Forelimb muscle (tissue), 1 donor: Measurements from ENCODE around the gene AMFR. TPM values are rescaled to one million over a fixed set of nuclear protein-coding genes. Genes with fewer than 3 reads are reported as not detected.

ENCODE experiments used
- DNase-seq: peaks from one replicate; pipeline ENCODE4 v3.0.0-alpha.2; 2013; ENCODE audit warnings: low read depth
- polyA plus RNA-seq: library from polyadenylated mRNA; unstranded; fragments of 120-200 nt; gene quantifications from one replicate; pipeline ENCODE4 v1.2.1, GENCODE V29; 2013; ENCODE audit not compliant: insufficient read length

Gene AMFR
- 46.3 TPM for polyA plus RNA-seq

DNA sequence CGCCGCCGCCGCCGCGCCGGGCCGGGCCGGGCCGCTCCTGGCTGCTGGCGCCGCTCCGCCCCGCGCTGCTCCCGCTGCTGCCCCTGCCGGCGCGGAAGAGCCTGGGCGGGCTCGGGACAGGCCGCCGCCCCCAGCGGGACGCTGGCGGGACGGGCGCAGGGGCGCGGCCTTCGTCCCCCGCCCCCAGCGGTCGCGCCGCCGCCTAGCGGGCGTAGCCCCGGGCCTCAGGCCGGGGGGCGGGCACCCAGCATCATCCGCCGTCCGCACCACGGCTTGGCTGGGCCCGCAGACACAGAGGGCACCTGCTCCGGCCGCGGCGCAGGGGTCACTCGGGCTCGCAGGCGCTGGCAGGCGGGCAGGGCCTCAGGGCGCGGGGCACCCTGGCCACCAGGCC is at the start of gene AMFR:
Gene AMFR (minus strand): TSS at position 107 of the 394 bp plus-strand sequence. CDS start 218 bp downstream, outside the sequence.
- peak; percentile 48 for DNase-seq

DNA sequence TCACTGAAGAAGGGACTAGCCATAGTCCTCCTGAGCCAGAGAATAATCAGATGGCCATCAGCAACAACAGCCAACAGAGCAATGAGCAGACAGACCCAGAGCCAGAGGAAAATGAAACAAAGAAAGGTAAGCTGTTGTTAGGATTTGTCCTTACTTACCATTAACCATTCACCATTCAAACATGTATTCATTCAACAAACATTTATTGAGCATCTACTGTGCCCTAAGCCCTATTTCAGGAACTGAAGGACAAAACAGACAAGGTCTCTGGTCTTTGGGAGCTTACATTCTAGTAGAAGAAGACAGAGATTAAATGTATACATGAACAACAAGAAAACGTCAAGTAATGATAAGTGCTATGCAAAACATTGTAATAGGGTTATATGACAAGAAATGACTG is 45.3 kb upstream of the AMFR start:
- no peak for DNase-seq

DNA sequence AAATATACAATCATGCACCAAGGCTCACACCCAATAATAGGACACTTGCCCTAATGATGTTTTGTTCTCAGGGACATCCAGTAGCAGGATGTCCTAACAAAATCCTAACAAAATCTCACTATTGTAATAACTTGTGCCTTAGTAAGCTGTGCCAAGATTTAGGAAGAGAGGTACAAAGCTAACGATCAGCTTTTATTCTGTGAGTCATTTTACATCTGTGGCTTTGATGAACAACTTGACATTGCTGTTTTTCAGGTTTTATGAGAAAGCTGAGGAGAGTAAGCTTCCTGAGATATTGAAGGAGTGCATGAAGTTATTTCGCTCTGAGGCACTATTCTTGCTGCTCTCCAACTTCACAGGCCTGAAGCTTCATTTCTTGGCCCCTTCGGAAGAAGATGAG is 44.9 kb upstream of the AMFR start:
- DNase-seq = no peak

DNA sequence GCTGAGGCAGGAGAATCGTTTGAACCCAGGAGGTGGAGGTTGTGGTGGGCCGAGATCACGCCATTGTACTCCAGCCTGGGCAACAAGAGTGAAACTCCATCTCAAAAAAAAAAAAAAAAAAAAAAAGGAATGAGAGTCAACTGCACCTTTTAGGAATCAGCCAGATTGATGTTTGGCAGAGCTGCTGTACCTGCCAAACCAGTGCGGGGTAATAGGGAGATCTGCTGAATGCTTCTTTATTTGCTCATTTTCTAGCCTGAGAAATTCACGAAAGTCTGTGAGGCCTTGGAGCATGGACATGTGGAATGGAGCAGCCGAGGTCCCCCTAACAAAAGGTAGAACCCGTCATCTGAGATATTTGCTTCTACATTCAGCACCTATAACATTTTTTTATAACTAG is 44.4 kb upstream of the AMFR start:
- no peak for DNase-seq

DNA sequence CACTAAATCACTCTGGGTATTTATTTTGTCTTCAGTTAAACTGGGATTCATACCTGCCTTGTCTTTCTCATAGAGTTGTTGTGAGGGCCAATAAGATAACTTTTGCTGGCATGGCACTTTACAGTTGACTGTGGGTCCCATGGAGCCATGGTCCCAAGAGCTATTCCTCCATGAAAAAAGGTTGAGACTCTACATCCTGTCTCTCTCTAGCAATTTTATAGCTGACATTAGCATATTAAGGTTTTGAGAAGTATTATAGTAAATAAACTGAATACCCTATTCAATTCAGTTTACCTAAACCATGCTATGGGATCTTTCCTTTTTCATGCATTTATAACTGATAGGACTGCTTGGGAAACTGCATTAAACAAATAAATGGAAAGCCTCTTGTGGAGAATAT is 43.5 kb upstream of the AMFR start:
- DNase-seq = no peak

DNA sequence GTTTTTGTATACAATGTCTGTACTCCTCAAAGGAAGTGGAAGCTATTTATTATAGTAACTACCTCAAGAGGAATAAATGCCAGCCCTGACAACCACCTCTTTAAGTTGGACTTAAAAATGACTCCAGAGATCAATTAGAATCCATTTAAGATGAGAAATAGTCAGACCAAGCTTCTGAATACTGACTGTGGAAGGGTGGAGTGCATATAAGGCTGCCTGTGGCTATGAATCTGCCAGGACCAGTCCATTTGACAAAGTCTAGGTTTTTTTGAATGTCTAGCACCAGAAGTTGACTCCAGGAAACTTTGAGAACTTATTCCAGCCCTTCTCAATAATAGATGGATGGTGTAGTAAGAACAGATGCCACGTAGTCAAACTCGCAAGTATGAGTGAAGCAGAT is 41.0 kb upstream of the AMFR start:
- DNase-seq = no peak

DNA sequence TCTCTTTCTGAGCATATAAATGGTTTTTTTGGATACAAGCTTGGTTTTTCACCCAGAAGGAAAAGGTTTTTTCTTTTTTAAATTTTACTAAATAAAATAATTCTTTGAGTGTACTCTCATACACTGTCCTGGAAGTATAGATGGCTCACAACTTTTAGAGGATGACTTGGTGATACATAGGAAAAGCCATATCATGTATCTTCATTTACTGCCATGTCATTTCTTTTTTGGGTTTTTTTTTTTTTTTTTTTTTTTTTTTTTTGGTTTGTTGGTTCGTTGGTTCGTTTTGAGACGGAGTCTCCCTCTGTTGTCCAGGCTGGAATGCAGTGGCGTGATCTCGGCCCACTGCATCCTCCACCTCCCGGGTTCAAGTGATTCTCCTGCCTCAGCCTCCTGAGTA is 37.8 kb upstream of the AMFR start:
- DNase-seq = no peak

DNA sequence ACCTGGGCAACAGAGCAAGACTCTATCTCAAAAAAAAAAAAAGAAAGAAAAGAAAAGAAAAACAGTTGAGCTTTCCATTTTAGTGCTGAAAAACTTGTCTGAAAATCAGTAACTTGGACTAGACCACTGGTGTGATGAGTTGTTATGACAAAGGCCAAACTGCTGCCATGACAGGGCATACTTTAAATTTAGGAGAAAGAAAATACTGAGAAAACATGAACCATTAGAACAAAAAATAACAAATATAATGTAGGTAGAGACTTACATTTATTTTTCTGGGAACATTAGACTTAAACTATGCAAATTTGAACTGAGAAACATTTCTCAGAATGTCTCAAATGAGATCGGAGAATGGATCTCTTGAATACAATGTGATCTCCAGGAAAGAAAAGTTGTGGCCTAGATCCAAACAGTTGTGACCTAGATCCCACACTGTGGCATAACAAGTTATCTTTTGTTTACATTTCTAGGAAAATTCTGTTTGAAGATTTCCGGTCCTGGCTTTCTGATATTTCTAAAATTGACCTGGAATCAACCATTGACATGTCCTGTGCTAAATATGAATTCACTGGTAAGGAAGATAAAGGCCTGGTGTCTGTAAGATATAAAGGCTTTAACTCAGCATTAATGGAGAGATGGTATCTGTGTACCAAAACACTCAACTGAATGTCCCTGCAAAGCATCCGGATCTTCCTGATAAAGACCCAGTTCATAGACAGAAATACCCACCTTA is 36.9 kb upstream of the AMFR start:
- no peak for DNase-seq

DNA sequence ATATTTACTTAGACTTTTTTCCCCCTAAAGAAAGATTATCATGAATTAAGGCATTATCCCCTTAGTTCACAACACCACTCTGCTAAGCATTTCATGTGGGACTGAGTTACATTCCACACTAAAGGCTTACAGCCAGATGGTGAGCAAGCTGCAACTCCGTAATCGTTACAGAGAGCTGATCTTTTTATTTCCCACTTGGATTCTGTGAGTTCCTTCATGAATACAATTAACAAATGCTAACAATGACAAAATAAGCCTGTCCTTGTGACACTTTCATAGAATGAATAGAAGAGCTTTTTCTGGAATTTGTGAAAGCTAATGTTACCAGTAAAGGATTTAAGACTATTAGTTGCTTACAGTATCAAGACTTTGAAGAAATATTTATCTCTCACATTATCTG is 34.8 kb upstream of the AMFR start:
- no peak for DNase-seq

DNA sequence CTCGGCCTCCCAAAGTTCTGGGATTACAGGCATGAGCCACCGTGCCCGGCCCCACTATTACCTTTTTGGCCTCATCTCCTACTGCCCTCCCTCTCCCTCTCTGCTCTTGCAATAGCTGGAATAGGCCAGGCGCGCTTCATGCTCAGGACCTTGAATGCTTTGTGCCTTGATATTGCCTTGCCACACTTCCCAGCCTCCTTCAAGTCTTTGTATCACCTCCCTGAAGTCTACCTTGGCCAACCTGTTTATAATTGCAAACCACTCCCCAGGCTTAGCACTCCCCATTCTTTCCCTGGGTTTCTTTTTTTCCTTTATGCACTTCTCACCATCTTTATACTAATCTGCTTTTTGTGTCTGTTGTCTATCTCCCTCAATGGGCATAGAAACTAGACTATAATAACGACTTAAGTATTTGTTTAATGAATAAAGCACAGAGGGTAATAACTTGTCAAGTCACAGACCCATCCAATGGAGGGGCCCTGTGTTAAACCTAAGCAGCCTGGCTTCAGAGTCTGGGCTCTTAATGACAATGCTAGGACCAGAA is 32.7 kb upstream of the AMFR start:
- DNase-seq = no peak

DNA sequence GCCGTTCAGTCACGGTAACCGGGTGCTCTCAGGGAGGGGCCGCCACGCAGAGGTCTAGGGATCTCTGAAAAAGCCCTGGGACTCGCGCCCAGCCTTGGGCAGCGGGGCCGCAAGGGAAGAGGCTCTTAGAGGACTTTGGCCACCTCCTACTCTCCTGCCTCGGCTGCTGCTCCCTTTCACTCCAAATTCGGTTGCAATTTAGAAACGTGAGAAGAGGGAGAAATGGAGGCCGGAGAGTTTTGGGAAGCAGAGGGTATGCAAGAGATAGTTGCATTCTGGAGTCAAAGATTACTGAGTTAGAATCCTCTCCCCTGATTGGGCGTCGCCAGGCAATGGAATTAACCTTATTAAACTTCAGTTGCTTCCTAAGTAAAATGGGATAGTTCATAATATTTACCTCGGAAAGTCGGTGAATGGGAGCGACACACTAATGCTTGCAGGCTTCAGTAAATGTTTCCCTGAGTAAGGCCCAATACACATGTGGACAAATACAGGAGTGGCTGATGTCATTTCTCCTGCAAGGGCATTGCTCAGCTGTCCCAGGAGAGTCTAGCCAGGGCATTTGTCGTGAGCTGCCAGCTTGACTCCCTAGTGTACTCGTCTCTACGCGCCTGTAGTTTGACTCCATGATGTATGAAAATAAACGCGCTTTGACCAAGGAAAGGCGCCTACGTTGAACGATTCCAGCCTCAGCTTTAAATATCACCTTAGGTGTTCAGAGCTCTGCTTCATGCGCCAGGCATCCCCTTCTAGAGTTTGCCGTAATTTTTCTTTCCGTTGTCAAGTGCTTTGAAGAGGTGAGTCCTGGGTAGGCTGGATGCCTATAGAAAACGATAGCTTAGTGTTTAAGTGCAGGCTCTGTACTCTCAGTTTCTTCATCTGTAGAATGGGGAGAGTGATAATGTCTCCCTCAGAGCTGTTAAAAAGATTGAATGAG is 26.7 kb upstream of the AMFR start:
- DNase-seq = no peak

DNA sequence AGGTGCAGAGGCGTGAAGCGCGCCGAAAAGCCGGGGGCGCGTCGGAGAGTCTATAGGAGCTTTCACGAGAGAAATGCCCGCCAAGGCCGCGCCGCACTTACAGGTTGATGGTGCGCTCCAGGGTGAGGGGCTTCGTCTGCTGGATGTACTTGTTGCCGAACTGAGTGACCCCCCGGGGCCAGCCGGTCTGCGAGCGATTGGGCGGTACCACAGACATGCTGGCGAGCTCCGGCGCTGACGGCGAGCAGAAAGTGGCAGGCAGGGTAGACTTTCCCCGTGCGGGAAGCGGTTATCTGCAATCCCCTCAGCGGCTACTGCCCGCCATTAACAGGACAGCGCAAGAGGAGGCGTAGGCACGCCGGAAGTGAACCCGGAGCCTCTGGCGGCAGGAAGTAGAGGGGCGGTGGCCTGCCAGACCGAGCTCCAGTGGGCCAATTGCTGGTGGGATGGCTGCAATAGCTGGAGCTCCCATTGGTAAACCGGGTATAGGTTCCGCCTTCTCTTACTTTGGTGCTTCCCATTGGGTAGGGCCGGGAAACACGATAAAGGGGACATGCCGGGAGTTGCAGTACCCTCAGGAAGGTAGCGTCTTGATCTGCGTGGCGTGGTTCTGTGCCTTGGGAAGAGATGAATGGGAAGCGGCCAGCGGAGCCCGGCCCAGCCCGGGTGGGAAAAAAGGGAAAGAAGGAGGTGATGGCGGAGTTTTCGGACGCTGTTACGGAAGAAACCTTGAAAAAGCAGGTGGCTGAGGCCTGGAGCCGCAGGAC is 25.8 kb upstream of the AMFR start, which contains the start of the genes NUDT21 and OGFOD1:
Gene NUDT21 (minus strand): TSS at position 347 of the 767 bp plus-strand sequence. CDS start 130 bp downstream, at position 217.
Gene OGFOD1 (plus strand): TSS at position 569 of the 767 bp plus-strand sequence. CDS start 59 bp downstream, at position 628.
- peak; percentile 94 for DNase-seq

DNA sequence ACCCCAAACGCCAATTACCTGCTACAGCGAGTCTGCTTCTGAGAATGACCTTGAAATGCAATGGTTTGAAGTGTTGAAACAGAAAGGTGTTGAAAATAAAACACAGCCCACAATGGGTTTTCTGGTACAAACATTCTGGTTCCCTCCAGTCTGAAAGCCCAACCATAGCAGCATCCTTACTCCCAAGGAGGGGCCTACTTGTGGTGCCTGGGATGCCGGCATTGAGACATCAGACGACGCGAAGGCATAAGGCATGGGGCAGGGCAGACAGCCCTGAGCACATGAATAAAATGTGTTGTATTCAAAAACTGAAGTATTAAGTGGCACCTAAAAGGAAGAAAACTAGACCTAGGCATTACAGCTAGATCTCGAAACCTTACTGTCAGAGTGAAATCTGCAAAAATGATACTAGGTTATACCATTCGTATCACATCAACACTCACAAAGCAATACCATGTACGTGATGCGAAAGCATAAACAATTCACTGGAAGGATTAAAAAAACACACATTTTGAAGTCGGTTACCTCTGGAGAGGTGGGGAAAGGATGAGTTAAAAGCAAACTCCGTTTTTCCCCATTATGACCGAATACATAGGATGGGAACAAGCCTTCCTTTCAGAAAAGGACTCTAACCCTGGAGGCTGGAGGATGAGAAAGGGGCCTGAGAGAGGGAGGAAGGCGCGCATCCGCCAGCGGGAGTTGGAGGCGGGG is 25.1 kb upstream of the AMFR start:
- no peak for DNase-seq

DNA sequence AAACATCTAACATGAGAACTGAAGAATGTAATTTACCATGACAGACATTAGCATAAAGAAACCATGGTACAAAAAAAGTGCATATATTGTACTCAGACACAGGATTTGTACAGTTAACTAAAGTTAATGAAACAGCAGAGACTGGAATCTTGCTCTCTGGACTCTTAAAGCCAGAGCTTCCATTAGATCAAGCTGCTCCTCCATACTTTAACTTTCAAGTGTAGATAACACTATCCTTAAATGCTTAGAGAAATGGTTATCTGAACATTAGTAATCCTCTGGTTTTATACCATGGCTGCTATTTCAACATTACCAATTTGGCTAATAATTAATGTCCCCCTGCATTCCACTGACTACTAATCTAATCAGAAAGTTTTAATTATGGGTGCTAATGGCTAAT is 22.7 kb upstream of the AMFR start:
- no peak for DNase-seq

DNA sequence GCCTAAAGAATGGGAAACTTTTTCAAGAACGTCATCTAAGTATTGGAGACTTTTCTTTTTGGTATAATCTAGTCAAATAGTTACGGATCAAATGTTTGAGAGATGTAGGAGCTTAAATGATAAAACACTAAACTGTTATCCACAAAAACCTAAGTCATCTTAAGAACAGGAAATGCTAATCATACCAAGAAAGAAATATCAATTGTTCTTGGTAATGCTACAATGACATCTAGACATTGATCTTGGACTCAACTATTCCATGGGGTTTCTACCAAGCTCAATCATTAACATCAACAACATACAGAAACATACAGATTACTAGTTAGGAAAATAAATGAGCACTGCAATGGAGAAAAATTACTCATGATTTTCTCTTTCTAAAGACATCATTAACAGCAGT is 21.9 kb upstream of the AMFR start:
- DNase-seq = no peak

DNA sequence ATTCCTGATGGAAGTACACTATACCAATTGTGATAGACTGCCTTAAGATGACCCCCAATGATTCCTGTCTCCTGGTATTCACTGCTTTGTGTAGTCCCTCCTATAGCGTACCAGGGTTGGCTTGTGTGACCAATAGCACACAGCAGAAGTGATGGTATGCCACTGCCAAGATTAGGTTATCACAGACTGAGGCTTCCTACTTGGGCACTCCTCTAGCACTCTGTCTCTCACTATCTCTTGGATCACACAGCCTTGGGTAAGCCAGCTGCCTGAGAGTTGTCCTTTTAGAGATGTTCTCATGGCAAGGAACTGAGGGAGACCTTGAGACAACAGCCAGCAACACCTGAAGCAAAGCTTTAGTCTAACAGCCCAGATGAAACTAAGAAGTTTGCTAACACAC is 12.7 kb upstream of the AMFR start:
- DNase-seq = no peak

DNA sequence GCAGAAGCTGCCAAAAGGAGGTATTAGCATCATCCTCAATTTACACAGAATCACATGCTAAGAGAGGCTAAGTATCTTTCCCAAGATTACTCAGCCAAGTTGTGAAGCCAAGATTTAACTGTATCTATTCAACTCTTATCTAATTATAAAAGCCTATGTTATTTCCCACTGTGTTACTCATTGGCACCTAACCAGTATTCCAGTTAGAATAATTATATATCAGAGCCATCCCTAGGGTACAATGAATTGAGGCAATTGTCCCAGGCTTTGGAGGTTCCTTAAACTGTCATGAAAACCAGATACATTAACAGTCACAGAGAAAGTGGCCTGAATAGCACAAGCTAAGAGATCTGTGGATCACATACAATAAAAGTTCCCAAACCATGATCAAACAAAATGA is 10.9 kb upstream of the AMFR start:
- no peak for DNase-seq

DNA sequence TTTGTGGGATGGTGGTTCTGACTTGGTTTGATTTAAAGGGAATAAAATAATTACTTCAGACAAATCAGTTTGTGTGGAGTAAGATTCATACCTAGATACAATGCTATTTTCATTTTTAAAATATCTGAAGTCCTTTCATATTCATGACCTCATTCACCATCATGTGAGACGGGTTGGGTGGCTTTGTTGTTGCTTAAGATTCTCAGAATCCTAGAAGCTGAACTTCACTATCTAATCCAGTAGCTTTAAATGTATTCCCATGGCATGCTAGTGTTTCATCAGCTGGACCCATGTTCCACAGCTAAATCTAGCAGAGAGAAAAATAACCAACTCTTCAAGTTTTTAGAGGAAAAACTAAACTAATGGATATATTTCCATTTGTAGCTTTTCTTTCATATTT is 2.7 kb upstream of the AMFR start:
- no peak for DNase-seq

DNA sequence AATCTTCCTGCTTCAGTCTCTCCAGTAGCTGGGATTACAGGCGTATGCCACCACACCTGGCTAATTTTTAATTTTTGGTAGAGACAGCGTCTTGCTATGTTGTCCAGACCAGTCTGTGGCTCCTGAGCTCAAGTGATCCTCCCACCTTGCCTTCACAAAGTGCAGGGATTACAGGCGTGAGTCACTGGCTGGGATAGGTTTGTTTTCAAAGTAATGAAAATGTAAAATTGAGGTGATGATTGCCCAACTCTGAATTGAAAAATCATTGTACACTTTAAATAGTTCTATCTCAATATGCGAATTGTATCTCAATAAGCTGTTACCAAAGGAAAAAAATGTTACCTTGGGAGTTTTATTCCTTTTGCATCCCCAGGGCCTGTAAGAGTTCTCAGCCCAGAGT is 1.2 kb upstream of the AMFR start:
- DNase-seq = no peak

DNA sequence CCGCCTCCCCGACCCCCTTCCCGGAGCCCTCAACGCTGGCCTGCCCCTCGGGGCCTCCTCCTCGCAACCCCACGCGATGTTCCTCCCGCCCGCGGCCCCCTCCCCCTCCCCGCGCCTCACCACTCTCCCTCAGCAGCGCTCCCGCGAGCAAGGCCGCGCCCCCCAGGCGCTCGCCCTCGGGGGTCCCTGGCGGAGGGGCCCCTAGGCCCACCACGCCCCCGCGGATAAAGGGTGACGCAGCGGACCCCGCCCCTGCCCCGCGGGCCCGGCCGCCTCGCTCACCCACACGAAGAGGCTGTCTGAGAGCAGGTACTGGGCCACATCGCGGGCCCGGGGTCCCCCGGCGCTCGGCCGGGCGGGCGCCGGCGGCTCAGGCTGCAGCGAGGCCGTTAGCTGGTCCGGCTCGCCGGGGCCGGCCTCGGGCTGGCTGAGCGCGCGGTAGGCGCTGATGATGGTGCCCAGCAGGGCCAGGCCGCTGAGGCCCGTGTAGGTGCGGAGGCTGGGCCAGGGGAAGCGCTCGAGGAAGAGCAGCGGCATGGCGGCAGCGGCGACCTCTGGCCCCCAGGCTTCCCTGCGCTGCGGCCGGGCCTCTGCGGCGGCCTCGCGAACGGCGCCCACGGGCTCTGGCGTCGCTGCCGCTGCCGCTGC is 430 bp downstream of the AMFR start:
- DNase-seq = no peak

DNA sequence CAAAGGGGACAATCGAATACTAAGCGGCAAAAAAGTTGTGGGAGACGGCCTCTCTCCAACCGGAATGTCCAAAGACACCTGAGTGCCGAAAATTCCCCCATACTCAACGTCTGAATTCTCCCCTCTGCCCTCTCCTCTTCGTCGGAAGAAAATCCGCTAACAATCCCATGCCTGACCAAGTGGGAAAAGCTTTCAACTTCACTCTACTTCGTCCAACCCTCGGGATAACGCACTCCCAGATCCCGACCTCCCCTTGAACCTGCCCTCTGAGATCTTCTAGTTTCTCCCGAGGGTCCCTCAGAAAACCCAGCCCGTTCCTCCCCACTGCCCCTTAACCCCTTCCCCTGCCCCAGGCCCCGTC is 961 bp downstream of the AMFR start:
- DNase-seq = no peak
